HepG2 (cell line): Measurements from ENCODE around the gene SUSD2. TPM values are rescaled to one million over a fixed set of nuclear protein-coding genes. Genes with fewer than 3 reads are reported as not detected.
A peak's percentile ranks its signal among the peaks of the same experiment; 100 is the strongest.

ENCODE experiments used
- HNRNPUL1 ChIP-seq: fragments of 200-400 bp; formaldehyde crosslinking; IDR thresholded peaks from 2 replicates; pipeline ENCODE4 v1.6.1; 2017; ENCODE audit warnings: low read depth, mild to moderate bottlenecking, low read length, moderate library complexity
- JDP2 ChIP-seq: sonication (generic); formaldehyde crosslinking; IDR thresholded peaks from 2 replicates; pipeline ENCODE4 v1.8.1; 2022; ENCODE audit warnings: missing genetic modification reagents, borderline replicate concordance
- NPAS2 ChIP-seq: sonication (generic); formaldehyde crosslinking; IDR thresholded peaks from 2 replicates; pipeline ENCODE4 v1.8.0; 2022; ENCODE audit warnings: mild to moderate bottlenecking, missing genetic modification reagents, borderline replicate concordance
- RORA ChIP-seq: sonication (generic); formaldehyde crosslinking; IDR thresholded peaks from 2 replicates; pipeline ENCODE4 v1.5.0; 2020; ENCODE audit warnings: mild to moderate bottlenecking, missing genetic modification reagents, moderate library complexity
- RXRA ChIP-seq: sonication (generic); formaldehyde crosslinking; IDR thresholded peaks from 2 replicates; pipeline ENCODE4 v1.5.1; 2020; ENCODE audit warnings: missing genetic modification reagents
- ZBTB1 ChIP-seq: sonication (generic); formaldehyde crosslinking; IDR thresholded peaks from 2 replicates; pipeline ENCODE4 v1.4.0; 2020; ENCODE audit warnings: missing genetic modification reagents, borderline replicate concordance
- ZBTB42 ChIP-seq: sonication (generic); formaldehyde crosslinking; IDR thresholded peaks from 2 replicates; pipeline ENCODE4 v1.5.0; 2020; ENCODE audit warnings: mild to moderate bottlenecking, missing genetic modification reagents
- ZNF430 ChIP-seq: sonication (generic); formaldehyde crosslinking; IDR thresholded peaks from 2 replicates; pipeline ENCODE4 v1.9.0; 2021; ENCODE audit warnings: mild to moderate bottlenecking, missing genetic modification reagents
- polyA plus RNA-seq, 8 experiments: library from polyadenylated mRNA; depleted of rRNA in 3 of 8; stranded (reverse) in 7 of 8; unstranded in 1 of 8; fragments of >200 nt; fragmentation: Illumina TruSeq in 4 of 8; extraction: Trizol in 4 of 8; gene quantifications; 2 replicates each; pipeline versions ENCODE4 v1.2.1 to v1.2.3, GENCODE V29; 2011 to 2016; ENCODE audit warnings: low read depth in 4 of 8, missing spikeins in 1 of 8, mixed read lengths in 1 of 8; ENCODE audit not compliant: insufficient read depth in 1 of 8
- total RNA-seq, 5 experiments: library from RNA; depleted of rRNA; stranded (reverse); fragments of >200 nt; fragmentation: Illumina TruSeq; extraction: Trizol; gene quantifications; 2 replicates each; pipeline ENCODE4 v1.2.3, GENCODE V29; 2016; ENCODE audit warnings: low read depth in 1 of 5
- TF ChIP-seq, protein P1 (sequence below): sonication (generic); formaldehyde crosslinking; IDR thresholded peaks from one replicate; pipeline ENCODE4 v1.5.1; 2020; ENCODE audit warnings: mild to moderate bottlenecking, missing genetic modification reagents; ENCODE audit errors: not compliant biosample characterization
- TF ChIP-seq, protein P2 (sequence below): IDR thresholded peaks from 2 replicates; pipeline ENCODE4 v1.6.1; 2016; ENCODE audit warnings: low read depth, missing genetic modification reagents, missing compliant biosample characterization
- TF ChIP-seq, protein P3 (sequence below): sonication (generic); formaldehyde crosslinking; IDR thresholded peaks from 2 replicates; pipeline ENCODE4 v1.9.0; 2022; ENCODE audit warnings: missing genetic modification reagents, mild to moderate bottlenecking, borderline replicate concordance

SUSD2 gene
- total and polyA plus RNA-seq, 2 of the 13 experiments (the other 11 are each of a cell fraction or from before 2014, with no cell fraction given), result 2.1 to 11.0 TPM

GRCh38 chr22:24156913-24157821, 24.1 kb upstream of the SUSD2 start (continued):
- TF ChIP-seq HNRNPUL1 (no peak), RXRA (CRISPR knock-in tag) (peak; percentile 66; the same call in 1 of the 2 replicates), ZBTB42 (CRISPR knock-in tag) (no peak), JDP2 (CRISPR knock-in tag) (no peak), ZBTB1 (CRISPR knock-in tag) (no peak), RORA (CRISPR knock-in tag) (no peak), ZNF430 (no peak), NPAS2 (CRISPR knock-in tag) (no peak)
- TF ChIP-seq, protein P1, sequence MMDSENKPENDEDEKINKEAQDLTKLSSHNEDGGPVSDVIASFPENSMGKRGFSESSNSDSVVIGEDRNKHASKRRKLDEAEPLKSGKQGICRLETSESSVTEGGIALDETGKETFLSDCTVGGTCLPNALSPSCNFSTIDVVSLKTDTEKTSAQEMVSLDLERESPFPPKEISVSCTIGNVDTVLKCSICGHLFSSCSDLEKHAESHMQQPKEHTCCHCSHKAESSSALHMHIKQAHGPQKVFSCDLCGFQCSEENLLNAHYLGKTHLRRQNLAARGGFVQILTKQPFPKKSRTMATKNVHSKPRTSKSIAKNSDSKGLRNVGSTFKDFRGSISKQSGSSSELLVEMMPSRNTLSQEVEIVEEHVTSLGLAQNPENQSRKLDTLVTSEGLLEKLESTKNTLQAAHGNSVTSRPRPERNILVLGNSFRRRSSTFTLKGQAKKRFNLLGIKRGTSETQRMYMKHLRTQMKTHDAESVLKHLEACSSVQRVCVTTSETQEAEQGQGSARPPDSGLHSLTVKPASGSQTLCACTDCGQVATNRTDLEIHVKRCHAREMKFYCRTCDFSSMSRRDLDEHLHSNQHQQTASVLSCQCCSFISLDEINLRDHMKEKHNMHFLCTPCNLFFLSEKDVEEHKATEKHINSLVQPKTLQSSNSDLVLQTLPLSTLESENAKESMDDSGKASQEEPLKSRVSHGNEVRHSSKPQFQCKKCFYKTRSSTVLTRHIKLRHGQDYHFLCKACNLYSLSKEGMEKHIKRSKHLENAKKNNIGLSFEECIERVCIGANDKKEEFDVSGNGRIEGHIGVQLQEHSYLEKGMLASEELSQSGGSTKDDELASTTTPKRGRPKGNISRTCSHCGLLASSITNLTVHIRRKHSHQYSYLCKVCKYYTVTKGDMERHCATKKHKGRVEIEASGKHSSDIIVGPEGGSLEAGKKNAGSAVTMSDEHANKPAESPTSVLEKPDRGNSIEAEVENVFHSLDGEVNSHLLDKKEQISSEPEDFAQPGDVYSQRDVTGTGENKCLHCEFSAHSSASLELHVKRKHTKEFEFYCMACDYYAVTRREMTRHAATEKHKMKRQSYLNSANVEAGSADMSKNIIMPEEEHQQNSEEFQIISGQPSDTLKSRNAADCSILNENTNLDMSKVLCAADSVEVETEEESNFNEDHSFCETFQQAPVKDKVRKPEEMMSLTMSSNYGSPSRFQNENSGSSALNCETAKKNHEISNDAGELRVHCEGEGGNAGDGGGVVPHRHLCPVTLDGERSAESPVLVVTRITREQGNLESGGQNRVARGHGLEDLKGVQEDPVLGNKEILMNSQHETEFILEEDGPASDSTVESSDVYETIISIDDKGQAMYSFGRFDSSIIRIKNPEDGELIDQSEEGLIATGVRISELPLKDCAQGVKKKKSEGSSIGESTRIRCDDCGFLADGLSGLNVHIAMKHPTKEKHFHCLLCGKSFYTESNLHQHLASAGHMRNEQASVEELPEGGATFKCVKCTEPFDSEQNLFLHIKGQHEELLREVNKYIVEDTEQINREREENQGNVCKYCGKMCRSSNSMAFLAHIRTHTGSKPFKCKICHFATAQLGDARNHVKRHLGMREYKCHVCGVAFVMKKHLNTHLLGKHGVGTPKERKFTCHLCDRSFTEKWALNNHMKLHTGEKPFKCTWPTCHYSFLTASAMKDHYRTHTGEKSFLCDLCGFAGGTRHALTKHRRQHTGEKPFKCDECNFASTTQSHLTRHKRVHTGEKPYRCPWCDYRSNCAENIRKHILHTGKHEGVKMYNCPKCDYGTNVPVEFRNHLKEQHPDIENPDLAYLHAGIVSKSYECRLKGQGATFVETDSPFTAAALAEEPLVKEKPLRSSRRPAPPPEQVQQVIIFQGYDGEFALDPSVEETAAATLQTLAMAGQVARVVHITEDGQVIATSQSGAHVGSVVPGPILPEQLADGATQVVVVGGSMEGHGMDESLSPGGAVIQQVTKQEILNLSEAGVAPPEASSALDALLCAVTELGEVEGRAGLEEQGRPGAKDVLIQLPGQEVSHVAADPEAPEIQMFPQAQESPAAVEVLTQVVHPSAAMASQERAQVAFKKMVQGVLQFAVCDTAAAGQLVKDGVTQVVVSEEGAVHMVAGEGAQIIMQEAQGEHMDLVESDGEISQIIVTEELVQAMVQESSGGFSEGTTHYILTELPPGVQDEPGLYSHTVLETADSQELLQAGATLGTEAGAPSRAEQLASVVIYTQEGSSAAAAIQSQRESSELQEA (CRISPR knock-in tag), result no peak
- TF ChIP-seq, protein P2, sequence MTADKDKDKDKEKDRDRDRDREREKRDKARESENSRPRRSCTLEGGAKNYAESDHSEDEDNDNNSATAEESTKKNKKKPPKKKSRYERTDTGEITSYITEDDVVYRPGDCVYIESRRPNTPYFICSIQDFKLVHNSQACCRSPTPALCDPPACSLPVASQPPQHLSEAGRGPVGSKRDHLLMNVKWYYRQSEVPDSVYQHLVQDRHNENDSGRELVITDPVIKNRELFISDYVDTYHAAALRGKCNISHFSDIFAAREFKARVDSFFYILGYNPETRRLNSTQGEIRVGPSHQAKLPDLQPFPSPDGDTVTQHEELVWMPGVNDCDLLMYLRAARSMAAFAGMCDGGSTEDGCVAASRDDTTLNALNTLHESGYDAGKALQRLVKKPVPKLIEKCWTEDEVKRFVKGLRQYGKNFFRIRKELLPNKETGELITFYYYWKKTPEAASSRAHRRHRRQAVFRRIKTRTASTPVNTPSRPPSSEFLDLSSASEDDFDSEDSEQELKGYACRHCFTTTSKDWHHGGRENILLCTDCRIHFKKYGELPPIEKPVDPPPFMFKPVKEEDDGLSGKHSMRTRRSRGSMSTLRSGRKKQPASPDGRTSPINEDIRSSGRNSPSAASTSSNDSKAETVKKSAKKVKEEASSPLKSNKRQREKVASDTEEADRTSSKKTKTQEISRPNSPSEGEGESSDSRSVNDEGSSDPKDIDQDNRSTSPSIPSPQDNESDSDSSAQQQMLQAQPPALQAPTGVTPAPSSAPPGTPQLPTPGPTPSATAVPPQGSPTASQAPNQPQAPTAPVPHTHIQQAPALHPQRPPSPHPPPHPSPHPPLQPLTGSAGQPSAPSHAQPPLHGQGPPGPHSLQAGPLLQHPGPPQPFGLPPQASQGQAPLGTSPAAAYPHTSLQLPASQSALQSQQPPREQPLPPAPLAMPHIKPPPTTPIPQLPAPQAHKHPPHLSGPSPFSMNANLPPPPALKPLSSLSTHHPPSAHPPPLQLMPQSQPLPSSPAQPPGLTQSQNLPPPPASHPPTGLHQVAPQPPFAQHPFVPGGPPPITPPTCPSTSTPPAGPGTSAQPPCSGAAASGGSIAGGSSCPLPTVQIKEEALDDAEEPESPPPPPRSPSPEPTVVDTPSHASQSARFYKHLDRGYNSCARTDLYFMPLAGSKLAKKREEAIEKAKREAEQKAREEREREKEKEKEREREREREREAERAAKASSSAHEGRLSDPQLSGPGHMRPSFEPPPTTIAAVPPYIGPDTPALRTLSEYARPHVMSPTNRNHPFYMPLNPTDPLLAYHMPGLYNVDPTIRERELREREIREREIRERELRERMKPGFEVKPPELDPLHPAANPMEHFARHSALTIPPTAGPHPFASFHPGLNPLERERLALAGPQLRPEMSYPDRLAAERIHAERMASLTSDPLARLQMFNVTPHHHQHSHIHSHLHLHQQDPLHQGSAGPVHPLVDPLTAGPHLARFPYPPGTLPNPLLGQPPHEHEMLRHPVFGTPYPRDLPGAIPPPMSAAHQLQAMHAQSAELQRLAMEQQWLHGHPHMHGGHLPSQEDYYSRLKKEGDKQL, result no peak
- TF ChIP-seq, protein P3, sequence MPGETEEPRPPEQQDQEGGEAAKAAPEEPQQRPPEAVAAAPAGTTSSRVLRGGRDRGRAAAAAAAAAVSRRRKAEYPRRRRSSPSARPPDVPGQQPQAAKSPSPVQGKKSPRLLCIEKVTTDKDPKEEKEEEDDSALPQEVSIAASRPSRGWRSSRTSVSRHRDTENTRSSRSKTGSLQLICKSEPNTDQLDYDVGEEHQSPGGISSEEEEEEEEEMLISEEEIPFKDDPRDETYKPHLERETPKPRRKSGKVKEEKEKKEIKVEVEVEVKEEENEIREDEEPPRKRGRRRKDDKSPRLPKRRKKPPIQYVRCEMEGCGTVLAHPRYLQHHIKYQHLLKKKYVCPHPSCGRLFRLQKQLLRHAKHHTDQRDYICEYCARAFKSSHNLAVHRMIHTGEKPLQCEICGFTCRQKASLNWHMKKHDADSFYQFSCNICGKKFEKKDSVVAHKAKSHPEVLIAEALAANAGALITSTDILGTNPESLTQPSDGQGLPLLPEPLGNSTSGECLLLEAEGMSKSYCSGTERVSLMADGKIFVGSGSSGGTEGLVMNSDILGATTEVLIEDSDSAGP (CRISPR knock-in tag), result peak; percentile 75; the same call in 1 of the 2 replicates
